LNCaP clone FGC (cell line): ENCODE results near the gene TSHR.

Experiments
- DNase-seq: peaks from one replicate; pipeline ENCODE4 v3.0.0-alpha.2; 2011; ENCODE audit warnings: low read depth
- H3K4me3 ChIP-seq: 2 replicates; pipeline ENCODE4 v1.5.1; 2011; ENCODE audit warnings: mild to moderate bottlenecking, low read depth, low read length, control low read depth
- TF ChIP-seq, protein P1 (sequence below): IDR thresholded peaks from 2 replicates; pipeline ENCODE4 v1.5.1; 2012; ENCODE audit warnings: mild to moderate bottlenecking; ENCODE audit not compliant: control insufficient read depth, insufficient read depth; ENCODE audit errors: extremely low read depth

TSHR gene

DNA sequence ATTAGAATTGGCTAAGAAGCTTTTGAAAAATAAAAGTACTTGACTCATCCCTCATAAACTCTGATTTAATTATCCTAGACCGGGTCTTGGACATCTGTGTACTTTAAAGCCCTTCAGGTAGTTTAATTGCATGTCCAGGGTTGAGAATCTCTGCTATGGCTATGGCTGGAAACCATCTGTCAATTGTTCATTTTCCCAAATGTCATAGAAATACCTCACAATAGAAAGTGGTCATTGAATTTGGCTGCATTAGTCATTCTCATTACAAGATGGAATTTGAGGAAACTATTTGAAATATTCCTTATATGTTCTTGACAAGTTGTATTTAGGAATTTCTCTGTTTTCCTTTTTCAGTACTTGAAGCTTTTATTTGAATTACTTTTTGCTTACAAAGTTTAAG lies 111.3 kb downstream of the TSHR start:
- H3K4me3 ChIP-seq: no peak overlapping the region
- TF ChIP-seq, protein P1, sequence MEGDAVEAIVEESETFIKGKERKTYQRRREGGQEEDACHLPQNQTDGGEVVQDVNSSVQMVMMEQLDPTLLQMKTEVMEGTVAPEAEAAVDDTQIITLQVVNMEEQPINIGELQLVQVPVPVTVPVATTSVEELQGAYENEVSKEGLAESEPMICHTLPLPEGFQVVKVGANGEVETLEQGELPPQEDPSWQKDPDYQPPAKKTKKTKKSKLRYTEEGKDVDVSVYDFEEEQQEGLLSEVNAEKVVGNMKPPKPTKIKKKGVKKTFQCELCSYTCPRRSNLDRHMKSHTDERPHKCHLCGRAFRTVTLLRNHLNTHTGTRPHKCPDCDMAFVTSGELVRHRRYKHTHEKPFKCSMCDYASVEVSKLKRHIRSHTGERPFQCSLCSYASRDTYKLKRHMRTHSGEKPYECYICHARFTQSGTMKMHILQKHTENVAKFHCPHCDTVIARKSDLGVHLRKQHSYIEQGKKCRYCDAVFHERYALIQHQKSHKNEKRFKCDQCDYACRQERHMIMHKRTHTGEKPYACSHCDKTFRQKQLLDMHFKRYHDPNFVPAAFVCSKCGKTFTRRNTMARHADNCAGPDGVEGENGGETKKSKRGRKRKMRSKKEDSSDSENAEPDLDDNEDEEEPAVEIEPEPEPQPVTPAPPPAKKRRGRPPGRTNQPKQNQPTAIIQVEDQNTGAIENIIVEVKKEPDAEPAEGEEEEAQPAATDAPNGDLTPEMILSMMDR: no peak
- DNase-seq: no peak

DNA sequence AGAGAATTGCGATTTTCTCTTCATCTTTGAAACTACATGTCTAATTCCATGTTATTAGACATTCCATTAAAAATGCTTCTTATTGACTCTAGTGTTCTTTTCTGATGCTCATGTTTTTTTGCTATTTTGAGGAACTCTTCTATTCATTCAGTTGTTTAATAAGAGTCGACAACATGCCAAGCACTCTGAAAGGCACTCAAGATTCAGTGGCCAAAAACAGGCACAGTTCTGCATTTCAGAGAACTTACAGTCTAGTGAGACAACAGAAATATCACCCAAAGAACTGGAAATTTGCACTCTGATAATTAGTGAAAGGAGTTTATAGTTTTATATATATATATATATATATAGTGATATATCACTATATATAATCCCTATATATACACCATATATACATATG lies 111.7 kb downstream of the TSHR start:
- TF ChIP-seq, protein P1: no peak
- H3K4me3 ChIP-seq: no peak overlapping the region
- DNase-seq: no peak

DNA sequence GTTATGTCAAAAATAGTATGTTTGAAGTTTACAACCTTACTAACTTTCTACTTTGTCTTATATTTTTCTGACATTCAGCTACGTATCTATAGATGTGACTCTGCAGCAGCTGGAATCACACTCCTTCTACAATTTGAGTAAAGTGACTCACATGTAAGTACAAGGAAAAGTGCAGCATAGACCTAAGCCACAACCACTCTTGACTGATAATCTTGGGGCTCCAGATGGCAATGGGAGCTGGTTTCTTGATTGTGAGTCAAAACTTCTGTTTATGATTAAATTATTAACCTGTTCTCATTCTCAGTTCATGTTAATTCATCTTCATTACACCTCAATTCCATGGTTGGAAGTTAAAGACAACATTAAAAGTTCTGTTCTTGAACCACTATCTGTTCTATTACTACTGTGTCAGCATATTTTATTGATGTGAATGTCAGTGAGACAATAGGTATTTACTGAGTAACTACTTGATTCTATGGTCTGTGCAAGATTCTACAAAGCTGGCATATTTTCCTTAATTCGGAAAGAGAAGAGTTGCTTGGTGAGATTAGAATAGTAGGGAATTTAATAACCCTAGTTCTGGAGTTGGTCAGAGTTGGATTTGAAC lies 112.9 kb downstream of the TSHR start:
- no peak overlapping the region for H3K4me3 ChIP-seq
- TF ChIP-seq, protein P1: no peak
- DNase-seq: no peak

DNA sequence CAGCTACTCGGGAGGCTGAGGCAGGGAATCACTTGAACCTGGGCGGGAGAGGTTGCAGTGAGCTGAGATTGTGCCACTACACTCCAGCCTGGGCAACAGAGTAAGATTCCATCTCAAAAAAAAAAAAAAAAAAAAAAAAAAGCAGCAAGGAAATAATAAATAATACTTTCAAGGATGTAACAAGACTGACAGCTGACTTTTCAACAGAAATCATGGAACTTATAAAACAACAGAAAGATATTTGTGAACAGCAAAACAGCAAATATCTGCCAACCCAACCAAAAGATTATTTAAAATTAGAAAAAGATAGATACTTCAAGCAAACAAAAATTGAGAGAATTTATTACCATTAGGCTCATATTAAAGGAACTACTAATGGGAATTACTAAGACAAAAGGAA lies 115.1 kb downstream of the TSHR start:
- no peak overlapping the region for H3K4me3 ChIP-seq
- TF ChIP-seq, protein P1: no peak
- DNase-seq: no peak

DNA sequence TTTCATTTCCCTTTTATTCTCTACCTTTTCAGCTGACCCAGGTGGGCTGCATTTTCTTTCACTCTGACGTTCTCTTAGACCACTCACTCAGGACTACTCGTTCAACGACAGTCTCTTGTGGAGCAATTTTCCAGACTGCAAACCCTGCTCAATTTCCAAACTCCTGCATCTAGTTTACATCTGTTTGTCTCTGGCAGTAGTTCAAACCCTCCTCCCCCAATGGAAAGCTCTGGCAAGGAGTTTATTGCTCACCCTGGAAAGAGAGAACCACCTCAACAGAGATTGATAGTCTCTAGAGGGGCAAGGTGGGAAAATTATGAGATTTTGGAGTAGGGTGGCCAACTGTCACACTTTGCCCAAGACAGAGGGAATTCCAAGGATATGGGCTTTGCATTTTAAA lies 130.2 kb downstream of the TSHR start:
- TF ChIP-seq, protein P1: no peak
- no peak for DNase-seq
- H3K4me3 ChIP-seq: no peak overlapping the region

DNA sequence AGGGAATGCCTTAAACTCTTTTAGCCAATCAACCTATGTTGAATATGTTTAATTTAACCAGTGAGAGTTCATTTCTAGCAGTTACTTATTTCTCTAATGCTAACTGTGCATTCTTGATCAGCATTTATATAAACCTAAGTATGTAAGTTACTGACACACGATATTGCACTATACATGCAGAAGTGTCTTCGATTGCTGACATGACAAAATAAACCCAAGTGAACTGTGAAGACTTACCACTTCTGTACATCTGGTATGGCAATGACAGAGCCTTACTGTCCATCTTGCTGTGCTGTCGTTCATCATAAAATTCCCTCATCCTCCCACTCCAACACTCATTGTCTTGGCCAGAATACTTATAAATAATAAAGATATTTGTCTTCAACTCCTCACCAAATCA lies 131.8 kb downstream of the TSHR start:
- no peak for DNase-seq
- no peak overlapping the region for H3K4me3 ChIP-seq
- TF ChIP-seq, protein P1: no peak

DNA sequence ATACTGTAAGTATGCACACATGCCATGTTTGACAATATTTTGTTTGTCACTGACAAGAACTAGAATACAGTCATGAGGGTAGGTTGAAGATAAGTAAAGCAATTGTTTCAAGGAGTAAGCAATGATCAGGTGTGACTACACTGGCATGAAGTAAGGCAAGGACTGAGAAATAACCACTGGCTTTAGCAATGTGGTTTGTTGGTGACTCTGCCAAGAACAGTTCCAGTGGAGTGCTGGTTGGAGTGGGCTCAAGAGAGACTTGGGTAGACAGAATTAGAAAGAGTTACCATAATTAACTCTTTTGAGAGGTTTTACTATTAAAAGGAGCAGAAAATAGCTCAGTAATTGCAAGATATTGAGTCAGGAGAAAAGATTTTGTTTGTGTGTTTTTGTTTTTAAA lies 135.7 kb downstream of the TSHR start:
- H3K4me3 ChIP-seq: no peak overlapping the region
- no peak for DNase-seq
- TF ChIP-seq, protein P1: no peak
